ENCODE measurements around the gene CALR3. TPM values are rescaled to one million over a fixed set of nuclear protein-coding genes. Genes with fewer than 3 reads are reported as not detected.

CALR3 gene
- total RNA-seq, 4 donors from 2014 or later = not detected

DNA sequence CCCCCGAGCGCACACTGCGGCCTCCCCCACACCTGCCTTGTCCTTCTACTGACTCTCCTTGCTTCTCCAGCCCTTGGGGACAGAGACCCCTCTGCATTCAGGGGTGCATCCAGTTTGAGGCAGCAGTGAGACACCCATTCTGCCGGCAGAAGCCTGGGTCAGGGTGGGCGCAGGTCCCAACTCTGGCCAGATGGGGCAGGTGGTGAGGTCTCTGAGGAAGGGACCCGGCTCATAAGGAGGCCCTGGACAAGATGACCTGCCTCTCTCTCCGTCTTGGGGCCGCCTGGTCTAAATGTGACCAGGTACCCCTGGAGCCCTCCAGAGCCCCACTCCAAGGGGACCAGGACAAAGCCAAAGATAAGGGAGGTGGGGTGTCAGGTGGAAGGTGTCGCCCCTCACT lies 40.2 kb upstream of the CALR3 start:
- Histone ChIP-seq H3K27me3 (no peaks in the 10 kb centered on the region), H3K27ac (no peak overlapping the region), H3K9me3 (no peaks in the 10 kb centered on the region), H3K4me1 (peaks cover 14 to 23% of the 10 kb centered on the region in 2 donors), H3K4me3 (no peak overlapping the region), H3K36me3 (peaks cover 0 to 62% of the 10 kb centered on the region in 2 donors)
- intact Hi-C loops (cut with DNase I; ENCODE audit: low total_unique reads) = no loop called here
- TF ChIP-seq, protein P1, sequence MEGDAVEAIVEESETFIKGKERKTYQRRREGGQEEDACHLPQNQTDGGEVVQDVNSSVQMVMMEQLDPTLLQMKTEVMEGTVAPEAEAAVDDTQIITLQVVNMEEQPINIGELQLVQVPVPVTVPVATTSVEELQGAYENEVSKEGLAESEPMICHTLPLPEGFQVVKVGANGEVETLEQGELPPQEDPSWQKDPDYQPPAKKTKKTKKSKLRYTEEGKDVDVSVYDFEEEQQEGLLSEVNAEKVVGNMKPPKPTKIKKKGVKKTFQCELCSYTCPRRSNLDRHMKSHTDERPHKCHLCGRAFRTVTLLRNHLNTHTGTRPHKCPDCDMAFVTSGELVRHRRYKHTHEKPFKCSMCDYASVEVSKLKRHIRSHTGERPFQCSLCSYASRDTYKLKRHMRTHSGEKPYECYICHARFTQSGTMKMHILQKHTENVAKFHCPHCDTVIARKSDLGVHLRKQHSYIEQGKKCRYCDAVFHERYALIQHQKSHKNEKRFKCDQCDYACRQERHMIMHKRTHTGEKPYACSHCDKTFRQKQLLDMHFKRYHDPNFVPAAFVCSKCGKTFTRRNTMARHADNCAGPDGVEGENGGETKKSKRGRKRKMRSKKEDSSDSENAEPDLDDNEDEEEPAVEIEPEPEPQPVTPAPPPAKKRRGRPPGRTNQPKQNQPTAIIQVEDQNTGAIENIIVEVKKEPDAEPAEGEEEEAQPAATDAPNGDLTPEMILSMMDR (IDR thresholded peaks at IDR 0.05 in 4 of 5, conservative IDR thresholded peaks at IDR 0.05 in 1 of 5) = no peak
- no peak for TF ChIP-seq POLR2A (IDR thresholded peaks at IDR 0.05)
- DNase-seq (no peak), ATAC-seq (no peak)
- in situ Hi-C loops (cut with MboI; ENCODE audit: low sequenced_read_pairs in 4 of 4) = loop anchor here in 1 of 4 donors (25.0 kb wide), 1 partner anchor 299 kb away; no protein-coding TSS in a partner anchor

DNA sequence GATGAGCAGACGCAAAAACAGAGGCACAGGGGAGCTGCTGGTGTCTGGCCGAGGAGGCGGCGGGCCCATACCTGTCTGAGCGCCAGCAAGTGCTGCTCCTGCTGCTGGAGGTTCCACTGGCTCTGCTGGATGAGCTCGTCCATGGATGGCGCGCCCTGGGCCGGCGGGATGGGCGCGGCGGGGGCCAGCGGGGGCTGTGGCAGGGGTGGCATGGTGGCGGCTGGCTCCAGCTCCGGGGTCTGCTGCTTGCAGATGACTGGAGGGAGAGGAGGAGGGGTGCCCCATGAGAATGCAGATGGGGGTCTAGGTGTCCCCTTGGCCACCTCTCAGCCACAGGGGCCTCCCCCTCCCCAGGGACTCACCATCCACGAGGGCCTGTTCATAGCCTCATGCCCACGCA lies 39.4 kb upstream of the CALR3 start:
- Histone ChIP-seq H3K36me3 (peaks cover 0 to 69% of the 10 kb centered on the region in 2 donors), H3K4me3 (no peak overlapping the region), H3K9me3 (no peaks in the 10 kb centered on the region), H3K27me3 (no peaks in the 10 kb centered on the region), H3K27ac (no peak overlapping the region), H3K4me1 (peaks cover 6 to 16% of the 10 kb centered on the region in 2 donors)
- in situ Hi-C loops (cut with MboI; ENCODE audit: low sequenced_read_pairs in 4 of 4) (loop anchor here in 1 of 4 donors (25.0 kb wide), 1 partner anchor 298 kb away; no protein-coding TSS in a partner anchor), intact Hi-C loops (cut with DNase I; ENCODE audit: low total_unique reads) (no loop called here)
- DNase-seq (no peak), ATAC-seq (no peak)
- TF ChIP-seq POLR2A (IDR thresholded peaks at IDR 0.05) = no peak
- TF ChIP-seq, protein P1 (IDR thresholded peaks at IDR 0.05 in 4 of 5, conservative IDR thresholded peaks at IDR 0.05 in 1 of 5) = no peak

DNA sequence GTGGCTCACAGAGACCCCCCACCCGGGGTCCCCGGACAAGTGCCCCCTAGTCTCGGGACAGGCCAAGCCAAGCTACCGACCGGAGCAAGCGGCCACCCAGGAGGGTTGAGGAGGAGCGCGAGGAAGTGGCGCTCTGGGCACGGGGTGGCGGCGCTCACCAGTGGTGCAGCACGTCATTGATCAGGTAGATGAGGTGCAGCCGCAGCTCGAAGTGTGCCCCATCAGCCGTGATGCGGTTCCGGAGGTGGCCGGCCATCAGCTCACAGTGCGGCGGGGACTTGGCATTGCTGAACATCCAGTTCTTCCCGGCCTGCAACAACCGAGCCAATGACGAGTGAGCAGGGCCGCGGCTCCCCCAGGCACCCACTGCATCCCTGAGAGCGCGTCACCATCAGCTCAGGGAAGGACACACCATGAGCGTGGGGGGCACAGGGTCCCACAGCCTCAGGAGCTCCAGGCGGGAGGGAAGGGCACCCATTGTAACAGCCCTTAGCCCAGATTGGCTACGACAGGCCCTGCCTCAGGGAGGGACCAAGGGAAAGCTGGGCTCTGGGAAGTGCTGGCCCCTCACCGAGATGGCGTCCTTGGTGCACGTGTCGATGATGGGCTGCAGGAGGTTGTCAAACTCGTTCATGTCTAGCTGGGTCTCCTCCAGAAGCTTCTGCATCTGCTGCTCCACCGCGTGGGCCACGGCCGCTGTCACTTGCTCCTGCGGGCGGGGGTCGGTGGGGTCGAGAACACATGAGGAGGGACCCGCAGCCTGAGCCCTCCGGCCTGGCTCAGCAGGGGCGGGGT lies 36.7 kb upstream of the CALR3 start:
- in situ Hi-C loops (cut with MboI; ENCODE audit: low sequenced_read_pairs in 4 of 4) (loop anchor here in 1 of 4 donors (25.0 kb wide), 1 partner anchor 295 kb away; no protein-coding TSS in a partner anchor), intact Hi-C loops (cut with DNase I; ENCODE audit: low total_unique reads) (no loop called here)
- TF ChIP-seq, protein P1 (IDR thresholded peaks at IDR 0.05 in 4 of 5, conservative IDR thresholded peaks at IDR 0.05 in 1 of 5) = no peak
- TF ChIP-seq POLR2A (IDR thresholded peaks at IDR 0.05) = no peak
- Histone ChIP-seq H3K4me1 (no peaks in the 10 kb centered on the region), H3K36me3 (peaks cover 0 to 90% of the 10 kb centered on the region in 2 donors), H3K27ac (no peak overlapping the region), H3K9me3 (no peaks in the 10 kb centered on the region), H3K27me3 (no peaks in the 10 kb centered on the region), H3K4me3 (no peak overlapping the region)
- ATAC-seq (no peak), DNase-seq (no peak)

DNA sequence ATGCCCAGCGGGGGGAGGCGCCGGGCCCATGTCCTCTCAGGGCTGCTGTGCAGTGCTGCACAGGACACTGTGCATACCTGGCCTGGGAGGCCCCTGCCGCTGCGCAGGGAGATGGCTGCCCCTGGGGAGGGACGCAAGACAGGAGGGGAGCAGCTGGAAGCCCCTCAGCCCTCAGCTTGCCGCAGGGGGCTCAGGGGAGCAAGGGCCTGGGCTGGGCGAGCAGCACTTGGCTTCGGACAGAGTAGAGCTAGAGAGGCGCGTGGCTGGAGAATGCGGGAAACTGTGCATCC lies 35.4 kb upstream of the CALR3 start:
- no peak for DNase-seq
- in situ Hi-C loops (cut with MboI; ENCODE audit: low sequenced_read_pairs in 4 of 4) = loop anchor here in 1 of 4 donors (25.0 kb wide), 1 partner anchor 294 kb away; no protein-coding TSS in a partner anchor
- Histone ChIP-seq H3K4me1 (no peaks in the 10 kb centered on the region), H3K27ac (no peak overlapping the region), H3K4me3 (no peak overlapping the region), H3K36me3 (peaks cover 0 to 99% of the 10 kb centered on the region in 2 donors), H3K9me3 (no peaks in the 10 kb centered on the region), H3K27me3 (no peaks in the 10 kb centered on the region)
- intact Hi-C loops (cut with DNase I; ENCODE audit: low total_unique reads) = no loop called here
- ATAC-seq = no peak
- TF ChIP-seq, protein P1 (IDR thresholded peaks at IDR 0.05 in 4 of 5, conservative IDR thresholded peaks at IDR 0.05 in 1 of 5) = no peak
- no peak for TF ChIP-seq POLR2A (IDR thresholded peaks at IDR 0.05)

All from gastrocnemius medialis (tissue), 4 donors.